Breast epithelium (tissue), 3 donors: ENCODE measurements around the gene ZNF629.

Experiments
- POLR2AphosphoS5 ChIP-seq, 3 donors: sonication (generic); formaldehyde crosslinking; IDR thresholded peaks; one replicate each; pipeline ENCODE4 v1.6.1; 2017; ENCODE audit warnings: antibody characterized with exemption in 3 of 3
- TF ChIP-seq, protein P1 (sequence below), 3 donors: fragments of 450-650 bp; IDR thresholded peaks; one replicate each; pipeline ENCODE4 v1.5.1; 2016 to 2017; ENCODE audit warnings: antibody characterized with exemption in 3 of 3, mild to moderate bottlenecking in 3 of 3, moderate library complexity in 3 of 3

DNA sequence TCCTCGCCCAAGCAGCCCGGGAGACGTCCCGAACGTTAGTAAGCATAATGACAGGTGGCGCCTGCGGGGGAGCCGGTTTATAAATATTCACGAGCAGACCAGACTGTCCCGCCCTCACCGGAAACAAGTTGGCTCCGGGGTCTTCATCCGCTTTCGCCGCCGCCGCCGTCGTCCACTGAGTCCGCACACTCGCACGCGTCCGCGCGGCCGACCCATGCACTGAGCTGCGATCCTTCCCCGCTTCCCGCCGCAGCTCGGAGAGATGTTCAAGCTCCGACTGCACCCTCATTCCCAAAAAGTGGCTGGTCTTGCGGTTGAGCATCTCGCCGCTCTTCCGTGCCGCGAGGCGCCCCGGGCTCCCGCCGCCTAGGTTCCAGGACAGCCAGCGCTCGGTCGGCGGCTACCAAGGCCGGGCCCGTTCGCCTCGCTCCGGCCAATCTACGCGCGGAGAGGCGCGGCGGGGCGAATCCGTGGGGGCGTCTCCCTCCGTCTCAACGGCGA is 25.5 kb downstream of the ZNF629 start:
- TF ChIP-seq POLR2AphosphoS5 (IDR thresholded peaks at IDR 0.05) = no peak
- TF ChIP-seq, protein P1, sequence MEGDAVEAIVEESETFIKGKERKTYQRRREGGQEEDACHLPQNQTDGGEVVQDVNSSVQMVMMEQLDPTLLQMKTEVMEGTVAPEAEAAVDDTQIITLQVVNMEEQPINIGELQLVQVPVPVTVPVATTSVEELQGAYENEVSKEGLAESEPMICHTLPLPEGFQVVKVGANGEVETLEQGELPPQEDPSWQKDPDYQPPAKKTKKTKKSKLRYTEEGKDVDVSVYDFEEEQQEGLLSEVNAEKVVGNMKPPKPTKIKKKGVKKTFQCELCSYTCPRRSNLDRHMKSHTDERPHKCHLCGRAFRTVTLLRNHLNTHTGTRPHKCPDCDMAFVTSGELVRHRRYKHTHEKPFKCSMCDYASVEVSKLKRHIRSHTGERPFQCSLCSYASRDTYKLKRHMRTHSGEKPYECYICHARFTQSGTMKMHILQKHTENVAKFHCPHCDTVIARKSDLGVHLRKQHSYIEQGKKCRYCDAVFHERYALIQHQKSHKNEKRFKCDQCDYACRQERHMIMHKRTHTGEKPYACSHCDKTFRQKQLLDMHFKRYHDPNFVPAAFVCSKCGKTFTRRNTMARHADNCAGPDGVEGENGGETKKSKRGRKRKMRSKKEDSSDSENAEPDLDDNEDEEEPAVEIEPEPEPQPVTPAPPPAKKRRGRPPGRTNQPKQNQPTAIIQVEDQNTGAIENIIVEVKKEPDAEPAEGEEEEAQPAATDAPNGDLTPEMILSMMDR (IDR thresholded peaks at IDR 0.05) = no peak
